ENCODE results near the gene SLC34A1. TPM values are rescaled to one million over a fixed set of nuclear protein-coding genes. Genes with fewer than 3 reads are reported as not detected.
"Not testable (repeated sequence)": the region's sequence is repeated elsewhere in the genome, so short reads cannot be mapped to it uniquely, and the experiment has no call there.

SLC34A1 gene
- total RNA-seq, 5 donors from 2014 or later (not counting 1 experiment from before 2014, with no cell fraction given) = 0.13 to 0.18 (median 0.16) TPM; not detected in 2

- peak within 1 kb of the TSS; percentile 89 to 97 for H3K27ac Mint-ChIP-seq
- Histone ChIP-seq H3K36me3 (ENCODE audit: control insufficient read depth in 2 of 2, extremely low read depth in 1 of 2, insufficient read depth in 1 of 2, low read length in 1 of 2) (peaks cover 0 to 29% of the 10 kb centered on the region in 2 donors), H3K4me3 (ENCODE audit: control insufficient read depth in 1 of 2, extremely low read depth in 1 of 2, low read length in 1 of 2) (peak within 1 kb of the TSS; percentile 77 to 92), H3K9me3 (no peaks in the 10 kb centered on the region), H3K27ac (ENCODE audit: low read length) (peak within 1 kb of the TSS; percentile 73), H3K27me3 (replicated peaks in 1 of 2; ENCODE audit: control insufficient read depth in 2 of 2, extremely low read depth in 1 of 2, insufficient read depth in 2 of 2, low read length in 1 of 2) (no peaks in the 10 kb centered on the region), H3K4me1 (ENCODE audit: control insufficient read depth in 1 of 2, extremely low read depth in 1 of 2, insufficient read depth in 2 of 2, low read length in 2 of 2) (peaks cover 51 to 75% of the 10 kb centered on the region in 2 experiments)
- peaks cover 70 to 81% (median 80%) of the 10 kb centered on the region in 3 donors for H3K4me1 Mint-ChIP-seq
- DNase-seq (peak; percentile 52 to 89 (median 69)), ATAC-seq (replicated peaks in 1 of 4) (peak; percentile 90 to 93 (median 92))
- no peaks in the 10 kb centered on the region for H3K9me3 Mint-ChIP-seq
- ChIA-PET CTCF (interaction anchor here (0.6 to 1.2 kb wide), 3 partner anchors 14 to 796 kb away, joined by 3 read pairs; partner anchors contain the start of gene NHP2 (in 1 of the 2)), POLR2A (no interaction called here)
- WGBS (ENCODE audit: insufficient coverage) = 0% methylated on average over 37 of the region's 37 CpGs
- peaks cover 5% of the 10 kb centered on the region for H3K36me3 Mint-ChIP-seq
- H3K27me3 Mint-ChIP-seq = no peaks in the 10 kb centered on the region
- peak within 1 kb of the TSS; percentile 77 to 91 (median 83) for H3K4me3 Mint-ChIP-seq
Measured at GRCh38 chr5:177357459-177358351, 26.5 kb upstream of the SLC34A1 start, which contains the start of gene RGS14. Gene RGS14, plus strand, starts transcription at chr5:177357924. Its CDS starts 101 bp downstream, at chr5:177358025.

GRCh38 chr5:177358370-177358819 is 25.8 kb upstream of the SLC34A1 start:
- peak overlapping the region; percentile 89 to 95 for H3K27ac Mint-ChIP-seq
- ChIA-PET CTCF (interaction anchor here (0.6 to 1.2 kb wide), 4 partner anchors 11 to 795 kb away, joined by 3 to 4 read pairs (median 3); partner anchors contain the start of gene NHP2 (in 1 of the 2)), POLR2A (no interaction called here)
- peak overlapping the region; percentile 73 for H3K27ac ChIP-seq (ENCODE audit: low read length)
- H3K9me3 Mint-ChIP-seq = no peaks in the 10 kb centered on the region
- no peak for ATAC-seq (replicated peaks in 1 of 4)
- peak in 1 of 35 experiments; percentile 23 for DNase-seq
- no peaks in the 10 kb centered on the region for H3K27me3 ChIP-seq (replicated peaks in 1 of 2; ENCODE audit: control insufficient read depth in 2 of 2, extremely low read depth in 1 of 2, insufficient read depth in 2 of 2, low read length in 1 of 2)
- H3K4me3 ChIP-seq (ENCODE audit: control insufficient read depth in 1 of 2, extremely low read depth in 1 of 2, low read length in 1 of 2) = peak overlapping the region; percentile 77 to 92
- H3K9me3 ChIP-seq = no peaks in the 10 kb centered on the region
- WGBS (ENCODE audit: insufficient coverage) = 3% methylated on average over 5 of the region's 5 CpGs
- no peaks in the 10 kb centered on the region for H3K27me3 Mint-ChIP-seq
- peak overlapping the region; percentile 77 to 91 (median 83) for H3K4me3 Mint-ChIP-seq
- H3K4me1 Mint-ChIP-seq = peaks cover 75 to 85% (median 85%) of the 10 kb centered on the region in 3 donors
- peaks cover 5% of the 10 kb centered on the region for H3K36me3 Mint-ChIP-seq
- peaks cover 0 to 29% of the 10 kb centered on the region in 2 donors for H3K36me3 ChIP-seq (ENCODE audit: control insufficient read depth in 2 of 2, extremely low read depth in 1 of 2, insufficient read depth in 1 of 2, low read length in 1 of 2)
- peaks cover 53 to 81% of the 10 kb centered on the region in 2 experiments for H3K4me1 ChIP-seq (ENCODE audit: control insufficient read depth in 1 of 2, extremely low read depth in 1 of 2, insufficient read depth in 2 of 2, low read length in 2 of 2)

DNA sequence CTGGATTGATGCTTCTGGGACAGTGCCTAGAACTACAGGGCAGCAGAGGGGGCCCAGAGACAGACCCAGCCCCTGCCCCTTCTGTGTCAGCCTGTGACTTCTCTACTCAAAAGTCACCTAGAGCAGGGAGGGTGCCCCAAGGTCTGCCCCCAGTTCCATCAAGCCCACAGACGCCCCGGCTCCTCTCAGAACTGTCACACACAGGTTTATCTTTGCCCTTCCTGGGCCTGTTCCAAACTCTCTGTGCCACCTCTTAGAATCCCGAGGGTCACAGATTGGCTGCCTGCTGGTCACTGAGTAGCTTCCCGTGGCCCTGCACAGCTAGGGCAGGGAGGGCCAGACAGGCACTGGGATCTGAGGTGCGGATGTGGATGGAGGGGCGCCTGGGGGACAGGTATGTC is 24.8 kb upstream of the SLC34A1 start:
- Mint-ChIP-seq H3K27ac (peak overlapping the region; percentile 89 to 95), H3K4me1 (peaks cover 80 to 91% (median 80%) of the 10 kb centered on the region in 3 donors), H3K9me3 (no peaks in the 10 kb centered on the region), H3K4me3 (peak overlapping the region; percentile 77 to 91 (median 83)), H3K27me3 (no peaks in the 10 kb centered on the region), H3K36me3 (peaks cover 5% of the 10 kb centered on the region)
- H3K9me3 ChIP-seq = no peaks in the 10 kb centered on the region
- CTCF ChIA-PET = interaction anchor here in 1 of 2 donors (0.7 kb wide), 1 partner anchor 12 kb away, joined by 3 read pairs; no protein-coding TSS in a partner anchor
- POLR2A ChIA-PET = no interaction called here
- peak overlapping the region; percentile 73 for H3K27ac ChIP-seq (ENCODE audit: low read length)
- H3K27me3 ChIP-seq (replicated peaks in 1 of 2; ENCODE audit: control insufficient read depth in 2 of 2, extremely low read depth in 1 of 2, insufficient read depth in 2 of 2, low read length in 1 of 2) = no peaks in the 10 kb centered on the region
- peaks cover 57 to 92% of the 10 kb centered on the region in 2 experiments for H3K4me1 ChIP-seq (ENCODE audit: control insufficient read depth in 1 of 2, extremely low read depth in 1 of 2, insufficient read depth in 2 of 2, low read length in 2 of 2)
- peaks cover 0 to 34% of the 10 kb centered on the region in 2 donors for H3K36me3 ChIP-seq (ENCODE audit: control insufficient read depth in 2 of 2, extremely low read depth in 1 of 2, insufficient read depth in 1 of 2, low read length in 1 of 2)
- ATAC-seq (replicated peaks in 1 of 4) (no peak), DNase-seq (no peak)
- H3K4me3 ChIP-seq (ENCODE audit: control insufficient read depth in 1 of 2, extremely low read depth in 1 of 2, low read length in 1 of 2) = peak overlapping the region; percentile 77 to 92
- WGBS (ENCODE audit: insufficient coverage) = 74% methylated on average over 4 of the region's 6 CpGs

DNA sequence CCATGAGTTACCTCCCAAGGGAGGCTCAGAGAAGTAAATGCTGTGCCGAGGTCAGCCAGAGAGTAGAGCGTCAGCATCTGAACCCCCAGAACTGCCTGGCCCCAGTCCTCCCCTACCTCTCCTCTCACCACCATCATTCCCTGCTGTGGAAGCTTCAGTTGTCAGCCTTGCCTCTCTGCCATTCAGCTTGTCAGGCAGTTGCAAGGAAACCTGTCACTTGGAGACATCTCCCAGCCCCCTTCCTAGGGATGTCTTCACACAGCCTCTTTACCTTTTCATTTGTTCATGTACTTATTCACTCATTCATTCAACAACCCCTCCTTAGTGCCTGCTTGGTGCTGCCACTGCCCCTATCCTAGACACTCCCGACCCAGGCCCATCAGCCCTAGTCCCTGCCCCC is 24.4 kb upstream of the SLC34A1 start:
- Histone ChIP-seq H3K36me3 (ENCODE audit: control insufficient read depth in 2 of 2, extremely low read depth in 1 of 2, insufficient read depth in 1 of 2, low read length in 1 of 2) (peaks cover 0 to 38% of the 10 kb centered on the region in 2 donors), H3K27me3 (replicated peaks in 1 of 2; ENCODE audit: control insufficient read depth in 2 of 2, extremely low read depth in 1 of 2, insufficient read depth in 2 of 2, low read length in 1 of 2) (no peaks in the 10 kb centered on the region), H3K4me1 (ENCODE audit: control insufficient read depth in 1 of 2, extremely low read depth in 1 of 2, insufficient read depth in 2 of 2, low read length in 2 of 2) (peaks cover 58 to 96% of the 10 kb centered on the region in 2 experiments), H3K27ac (ENCODE audit: low read length) (peak overlapping the region; percentile 73), H3K9me3 (no peaks in the 10 kb centered on the region), H3K4me3 (ENCODE audit: control insufficient read depth in 1 of 2, extremely low read depth in 1 of 2, low read length in 1 of 2) (peak overlapping the region; percentile 77 to 92)
- Mint-ChIP-seq H3K27ac (peak overlapping the region; percentile 89 to 95), H3K4me1 (peaks cover 75 to 91% (median 80%) of the 10 kb centered on the region in 3 donors), H3K4me3 (peak overlapping the region; percentile 77 to 91 (median 83)), H3K27me3 (no peaks in the 10 kb centered on the region), H3K9me3 (no peaks in the 10 kb centered on the region), H3K36me3 (peaks cover 5% of the 10 kb centered on the region)
- no peak for ATAC-seq (replicated peaks in 1 of 4)
- ChIA-PET POLR2A (no interaction called here), CTCF (interaction anchor here (0.7 to 1.1 kb wide), 3 partner anchors 9 to 149 kb away, joined by 3 read pairs; no protein-coding TSS in a partner anchor)
- 80% methylated on average over 3 of the region's 3 CpGs for WGBS (ENCODE audit: insufficient coverage)
- no peak for DNase-seq

GRCh38 chr5:177360740-177361139 is 23.5 kb upstream of the SLC34A1 start:
- H3K27me3 Mint-ChIP-seq; ATAC-seq (replicated peaks in 1 of 4); H3K9me3 Mint-ChIP-seq; H3K36me3 Mint-ChIP-seq; DNase-seq; H3K9me3 ChIP-seq; H3K27me3 ChIP-seq (replicated peaks in 1 of 2; ENCODE audit: control insufficient read depth in 2 of 2, extremely low read depth in 1 of 2, insufficient read depth in 2 of 2, low read length in 1 of 2): not testable (repeated sequence)
- peaks cover 57 to 96% of the 10 kb centered on the region in 2 experiments for H3K4me1 ChIP-seq (ENCODE audit: control insufficient read depth in 1 of 2, extremely low read depth in 1 of 2, insufficient read depth in 2 of 2, low read length in 2 of 2)
- peak overlapping the region; percentile 95 to 96 for H3K27ac Mint-ChIP-seq
- H3K4me3 ChIP-seq (ENCODE audit: control insufficient read depth in 1 of 2, extremely low read depth in 1 of 2, low read length in 1 of 2) = peak overlapping the region in 1 of 2 donors; percentile 17
- H3K36me3 ChIP-seq (ENCODE audit: control insufficient read depth in 2 of 2, extremely low read depth in 1 of 2, insufficient read depth in 1 of 2, low read length in 1 of 2) = peaks cover 4 to 46% of the 10 kb centered on the region in 2 donors
- CTCF ChIA-PET = interaction anchor here (0.6 to 1.3 kb wide), 6 partner anchors 8 to 1009 kb away, joined by 3 to 5 read pairs (median 3); no protein-coding TSS in a partner anchor
- WGBS (ENCODE audit: insufficient coverage) = 90% methylated on average over 6 of the region's 7 CpGs
- POLR2A ChIA-PET = interaction anchor here in 1 of 2 donors (0.6 kb wide), 1 partner anchor 44 kb away, joined by 14 read pairs; no protein-coding TSS in a partner anchor
- H3K4me1 Mint-ChIP-seq = peaks cover 67 to 91% (median 85%) of the 10 kb centered on the region in 3 donors
- H3K27ac ChIP-seq (ENCODE audit: low read length) = peak overlapping the region; percentile 27
- peak overlapping the region in 2 of 3 donors; percentile 52 to 77 for H3K4me3 Mint-ChIP-seq

Measured in T-cell (primary cell).